Ureter (tissue), 1 donor: ENCODE measurements around the gene NR1H3. TPM values are rescaled to one million over a fixed set of nuclear protein-coding genes. Genes with fewer than 3 reads are reported as not detected.
"Not testable (repeated sequence)": the region's sequence is repeated elsewhere in the genome, so short reads cannot be mapped to it uniquely, and the experiment has no call there.

Experiments
- DNase-seq: peaks from one replicate; pipeline ENCODE4 v3.0.0-alpha.2; 2020; ENCODE audit warnings: low spot score
- total RNA-seq: library from RNA; stranded (reverse); gene quantifications from one replicate; pipeline ENCODE4 v1.2.4, GENCODE V29; 2023
- donor health status: DM: yes; HTN: yes; CAD: no.

Gene NR1H3
- 71.3 TPM for total RNA-seq

DNA sequence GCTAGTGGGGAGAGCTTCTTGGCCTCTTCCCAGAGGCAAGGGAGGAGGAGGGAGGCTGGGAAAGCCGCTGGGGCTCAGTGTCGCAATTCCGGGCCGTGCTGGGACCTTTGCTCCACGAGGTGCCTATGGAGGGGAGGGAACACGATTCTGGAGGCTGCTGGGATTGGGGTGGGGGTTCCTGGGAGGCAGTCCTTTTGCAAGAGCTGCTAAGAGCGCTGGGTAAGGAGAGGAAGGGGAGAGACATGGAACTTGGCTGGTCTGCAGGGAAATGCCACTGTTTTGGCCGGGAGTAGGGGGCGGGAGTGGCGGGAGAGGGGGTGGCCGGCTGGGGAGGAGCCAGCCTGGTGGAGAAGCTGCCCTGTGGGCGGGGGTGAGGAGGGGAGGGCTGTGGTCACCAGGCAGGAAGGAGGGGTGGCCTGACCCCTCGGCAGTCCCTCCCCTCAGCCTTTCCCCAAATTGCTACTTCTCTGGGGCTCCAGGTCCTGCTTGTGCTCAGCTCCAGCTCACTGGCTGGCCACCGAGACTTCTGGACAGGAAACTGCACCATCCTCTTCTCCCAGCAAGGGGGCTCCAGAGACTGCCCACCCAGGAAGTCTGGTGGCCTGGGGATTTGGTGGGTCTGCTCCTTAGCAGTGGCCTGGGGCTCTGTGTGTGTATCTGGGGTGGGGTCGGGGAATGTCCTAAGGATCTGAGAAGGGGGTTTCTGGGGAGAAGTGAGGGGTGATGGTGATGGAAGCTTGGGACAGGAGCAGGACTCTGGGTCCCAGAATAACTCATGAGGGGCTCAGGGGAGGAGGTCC lies at the start of gene NR1H3:
NR1H3 (plus strand) TSS at position 480 of the 800 bp plus-strand sequence. CDS start 1,221 bp downstream, outside the sequence.
- DNase-seq: peak; percentile 85

DNA sequence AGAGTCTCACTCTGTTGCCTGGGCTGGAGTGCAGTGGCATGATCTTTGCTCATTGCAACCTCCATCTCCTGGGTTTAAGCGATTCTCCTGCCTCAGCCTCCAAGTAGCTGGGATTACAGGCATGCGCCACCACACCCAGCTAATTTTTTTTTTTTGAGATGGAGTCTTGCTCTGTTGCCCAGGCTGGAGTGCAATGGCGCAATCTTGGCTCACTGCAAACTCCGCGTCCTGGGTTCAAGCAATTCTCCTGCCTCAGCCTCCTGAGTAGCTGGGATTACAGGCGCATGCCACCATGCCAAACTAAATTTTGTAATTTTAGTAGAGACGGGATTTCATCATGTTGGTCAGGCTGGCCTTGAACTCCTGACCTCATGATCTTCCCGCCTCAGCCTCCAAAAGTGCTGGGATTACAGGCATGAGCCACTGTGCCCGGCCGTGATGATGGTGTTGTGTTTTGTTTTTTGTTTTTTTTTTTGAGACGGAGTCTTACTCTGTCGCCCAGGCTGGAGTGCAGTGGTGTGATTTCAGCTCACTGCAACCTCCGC lies 49.7 kb upstream of the NR1H3 start:
- not testable (repeated sequence) for DNase-seq

DNA sequence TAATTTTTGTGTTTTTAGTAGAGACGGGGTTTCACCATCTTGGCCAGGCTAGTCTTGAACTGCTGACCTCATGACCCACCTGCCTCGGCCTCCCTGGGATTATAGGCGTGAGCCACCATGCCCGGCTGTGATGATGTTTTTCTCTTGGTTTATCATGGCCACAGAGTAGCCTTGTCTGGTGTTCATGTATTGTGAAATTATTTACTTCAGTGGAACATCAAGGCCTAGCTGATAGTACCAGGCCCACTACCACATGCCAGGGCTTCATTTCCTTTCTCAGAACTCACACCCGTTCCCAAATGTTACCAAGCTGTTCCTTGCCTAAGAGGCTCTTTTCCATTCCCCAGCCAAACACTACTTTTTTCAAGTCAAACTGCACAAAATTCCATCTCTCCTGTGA lies 49.2 kb upstream of the NR1H3 start:
- DNase-seq: no peak

DNA sequence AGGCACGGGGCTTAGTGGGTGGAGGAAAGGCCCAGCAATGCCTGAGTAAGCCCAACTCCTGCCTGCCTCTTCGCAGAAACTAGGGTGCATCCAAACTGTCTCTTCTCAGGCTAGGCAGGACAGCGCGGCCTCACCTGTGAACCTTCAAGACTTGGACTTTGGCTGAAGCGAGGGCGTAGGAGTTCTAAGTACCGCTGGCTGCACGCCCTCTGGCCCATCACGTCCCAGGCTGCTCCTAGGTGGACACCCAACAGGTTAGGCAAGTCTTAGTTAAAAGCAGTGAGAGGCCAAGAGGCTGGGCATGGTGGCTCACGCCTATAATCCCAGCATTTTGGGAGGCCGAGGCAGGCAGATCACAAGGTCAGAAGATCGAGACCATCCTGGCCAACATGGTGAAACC lies 44.9 kb upstream of the NR1H3 start:
- no peak for DNase-seq

DNA sequence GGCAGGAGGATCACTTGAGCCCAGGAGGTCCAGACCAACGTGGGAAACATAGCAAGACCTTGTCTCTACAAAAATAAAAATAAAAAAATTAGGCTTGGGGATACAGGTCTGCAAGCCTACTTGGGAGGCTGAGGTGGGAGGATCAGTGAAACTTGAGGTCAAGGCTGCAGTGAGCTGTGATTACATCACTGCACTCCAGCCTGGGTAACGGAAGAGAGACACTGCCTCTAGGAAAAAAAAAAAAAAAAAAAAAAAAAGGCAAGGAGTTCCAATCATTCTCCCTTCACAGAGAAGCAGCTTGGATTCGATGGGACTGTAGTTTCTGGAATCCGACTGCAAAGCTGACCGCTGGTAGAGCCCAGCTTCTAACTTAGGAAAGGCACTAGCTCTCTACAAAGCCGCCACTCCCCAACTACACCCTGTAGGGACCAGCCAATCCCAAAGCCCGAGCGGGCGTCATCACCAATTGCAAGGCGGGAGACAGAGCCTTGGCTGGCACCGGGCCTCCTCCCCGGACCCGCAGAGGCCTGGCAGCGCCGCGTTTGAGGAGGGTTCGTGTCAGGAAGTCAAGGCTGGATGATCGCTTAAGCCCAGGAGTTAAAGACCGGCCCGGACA lies 43.7 kb upstream of the NR1H3 start:
- peak; percentile 95 for DNase-seq

DNA sequence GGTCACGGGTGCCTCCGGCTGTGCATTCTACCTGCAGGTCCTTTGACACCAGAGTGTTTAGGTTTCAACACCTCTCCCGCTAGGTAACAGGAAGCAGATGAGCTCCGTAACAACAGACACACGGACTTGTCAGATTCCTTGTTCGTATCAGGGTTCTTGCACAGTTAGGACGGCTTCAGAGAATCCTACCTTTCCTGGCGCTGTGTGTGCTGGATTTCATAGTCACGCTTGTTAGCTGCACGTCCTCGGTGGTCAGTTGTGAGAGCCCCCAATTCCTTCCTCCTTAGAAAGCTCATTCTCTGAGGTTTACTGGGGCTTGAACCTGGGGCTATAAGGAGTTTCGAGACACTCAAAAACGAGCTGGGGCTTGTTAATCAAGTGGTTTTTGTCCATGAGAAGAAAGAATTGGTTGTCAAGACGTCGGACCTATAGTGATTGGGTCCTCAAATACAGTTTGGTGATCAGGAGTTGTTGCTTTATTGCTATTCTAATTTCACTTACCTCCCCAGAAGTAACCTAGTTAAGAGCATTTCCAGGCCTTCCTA lies 42.4 kb upstream of the NR1H3 start:
- no peak for DNase-seq

DNA sequence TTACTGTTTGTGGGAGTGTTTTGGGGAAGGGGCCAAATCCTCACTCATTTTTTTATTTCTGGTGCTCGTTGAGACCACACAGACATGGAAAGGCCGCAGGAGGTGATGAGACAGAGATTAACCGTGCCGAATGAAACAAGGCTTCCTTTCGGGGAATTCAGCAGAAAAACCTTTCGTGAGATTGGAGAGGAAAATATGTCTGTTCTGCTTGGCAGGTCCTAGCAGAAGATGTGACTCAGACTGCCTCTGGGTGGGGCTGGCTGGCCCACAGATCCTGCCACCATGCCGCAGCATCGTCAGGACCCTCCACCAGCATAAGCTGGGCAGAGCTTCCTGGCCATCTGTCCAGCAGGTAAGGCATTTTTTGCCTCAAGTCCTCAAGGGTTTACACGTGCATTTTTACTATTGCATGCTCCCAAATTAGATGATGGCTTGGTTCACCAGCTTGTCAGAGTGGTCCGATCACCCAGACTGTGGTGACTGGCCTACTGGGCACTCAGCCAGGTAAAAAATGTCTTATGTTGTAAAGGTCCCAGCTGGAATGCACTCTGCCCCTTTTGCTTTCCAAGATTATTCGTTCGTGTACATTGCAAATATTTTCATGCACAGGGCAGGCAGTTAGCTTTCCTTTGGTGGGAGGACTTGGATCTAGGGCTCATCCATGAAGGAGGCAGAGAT lies 41.5 kb upstream of the NR1H3 start:
- DNase-seq: peak; percentile 75

DNA sequence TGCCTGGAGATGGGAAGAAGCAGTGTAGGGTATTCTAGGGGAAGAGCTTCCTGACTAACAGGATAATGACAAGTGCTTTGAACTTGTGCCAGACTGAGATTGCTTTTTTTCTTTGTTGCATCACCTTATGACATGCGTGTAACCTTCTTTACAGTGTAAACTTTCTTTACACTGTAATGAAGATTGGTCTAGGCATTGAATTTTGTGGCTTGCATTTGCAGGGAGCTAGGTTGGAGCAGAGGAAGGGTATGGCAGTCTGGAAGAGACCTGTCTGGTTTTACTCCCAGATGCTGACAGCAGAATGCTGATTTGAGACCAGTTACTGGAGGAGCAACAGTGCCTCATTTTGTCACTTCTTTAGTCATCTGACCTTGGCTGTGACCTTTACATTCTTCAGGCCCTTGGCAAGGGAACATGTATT lies 37.4 kb upstream of the NR1H3 start:
- DNase-seq: no peak

DNA sequence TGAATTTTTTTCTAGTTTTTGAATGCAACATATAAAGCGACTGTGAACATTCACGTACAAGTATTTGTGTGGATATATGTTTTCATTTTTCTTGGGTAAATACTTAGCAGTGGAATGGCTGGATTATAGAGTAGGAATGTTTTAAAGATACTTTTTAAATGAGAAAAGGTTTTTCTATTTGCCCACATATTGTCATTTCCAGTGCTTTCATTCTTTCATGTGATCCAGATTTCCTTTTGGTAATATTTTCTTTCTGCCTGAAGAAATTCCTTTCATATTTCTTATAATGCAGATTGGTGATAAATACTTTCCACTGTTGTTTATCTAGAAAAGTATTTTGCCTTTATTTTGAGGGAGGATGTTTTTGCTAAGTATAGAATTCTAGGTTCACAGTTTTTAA lies 35.1 kb upstream of the NR1H3 start:
- no peak for DNase-seq

DNA sequence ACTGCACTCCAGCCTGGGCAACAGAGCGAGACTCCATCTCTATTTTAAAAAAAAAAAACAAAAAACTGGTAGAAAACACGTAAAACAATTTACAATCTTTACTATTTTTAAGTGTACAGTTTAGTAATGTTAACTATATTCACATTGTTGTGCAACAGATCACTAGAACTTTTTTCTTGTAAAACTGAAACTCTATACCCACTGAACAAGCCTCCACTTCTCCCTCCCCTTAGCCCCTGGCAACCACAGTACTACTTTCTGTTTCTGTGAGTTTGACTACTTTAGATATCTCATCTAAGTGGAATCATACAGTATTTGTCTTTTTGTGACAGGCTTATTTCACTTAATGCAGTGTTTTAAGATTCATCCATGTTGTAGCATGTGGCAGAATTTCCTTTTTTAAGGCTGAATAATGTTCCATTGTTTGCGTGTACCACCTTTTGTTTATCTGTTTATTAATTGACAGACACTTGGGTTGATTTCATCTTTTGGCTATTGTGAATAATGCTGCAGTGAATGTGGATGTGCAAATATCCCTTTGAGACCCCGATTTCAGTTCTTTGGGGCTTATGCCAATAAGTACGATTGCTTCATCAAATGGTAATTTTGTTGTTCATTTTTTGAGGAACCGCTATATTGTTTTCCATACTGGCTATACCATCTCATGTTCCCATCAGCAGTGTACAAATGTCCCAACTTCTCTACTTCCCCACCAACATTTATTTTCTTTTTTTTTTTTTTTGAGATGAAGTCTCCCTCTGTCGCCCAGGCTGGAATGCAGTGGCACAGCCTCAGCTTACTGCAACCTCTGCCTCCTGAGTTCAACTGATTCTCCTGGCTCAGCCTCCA lies 32.0 kb upstream of the NR1H3 start:
- DNase-seq: no peak

DNA sequence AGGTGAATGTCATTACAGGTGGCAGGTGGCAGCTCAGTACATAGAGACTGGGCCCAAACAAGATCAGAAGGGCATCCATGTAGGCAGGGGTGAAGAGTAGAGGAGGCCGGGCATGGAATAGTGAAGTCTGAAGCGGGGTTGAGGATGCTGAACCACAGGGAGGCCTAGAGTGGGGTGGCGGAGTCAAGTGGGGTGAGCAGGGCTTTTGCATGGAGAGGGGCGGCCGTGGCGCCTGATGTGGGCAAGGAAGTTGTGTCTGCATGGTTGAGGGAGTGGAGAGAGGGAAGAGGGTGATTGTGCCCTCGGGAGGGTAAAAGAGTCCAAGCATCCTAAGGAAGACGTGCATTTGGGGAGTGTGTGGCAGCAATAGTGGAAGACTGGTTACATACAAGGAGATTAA lies 28.6 kb upstream of the NR1H3 start:
- no peak for DNase-seq

DNA sequence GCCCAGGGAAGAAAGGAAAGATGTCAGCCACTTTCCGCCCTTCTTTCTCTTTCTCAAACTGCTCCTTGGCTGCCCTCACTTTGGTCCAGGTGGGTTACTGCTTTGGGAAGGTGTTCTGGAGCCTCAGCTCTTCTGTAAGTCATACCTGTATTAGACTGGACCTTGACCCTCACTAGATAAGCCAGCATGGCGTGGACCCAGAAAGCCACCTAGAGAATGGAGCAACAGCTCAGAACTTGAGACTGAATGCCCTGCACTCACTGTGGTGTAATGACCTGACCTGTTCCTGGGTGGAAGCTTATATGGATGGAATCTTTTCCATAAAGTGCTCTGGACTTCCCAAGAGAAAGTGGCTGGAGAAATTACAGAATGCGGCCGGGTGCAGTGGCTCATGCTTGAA lies 24.7 kb upstream of the NR1H3 start:
- no peak for DNase-seq

DNA sequence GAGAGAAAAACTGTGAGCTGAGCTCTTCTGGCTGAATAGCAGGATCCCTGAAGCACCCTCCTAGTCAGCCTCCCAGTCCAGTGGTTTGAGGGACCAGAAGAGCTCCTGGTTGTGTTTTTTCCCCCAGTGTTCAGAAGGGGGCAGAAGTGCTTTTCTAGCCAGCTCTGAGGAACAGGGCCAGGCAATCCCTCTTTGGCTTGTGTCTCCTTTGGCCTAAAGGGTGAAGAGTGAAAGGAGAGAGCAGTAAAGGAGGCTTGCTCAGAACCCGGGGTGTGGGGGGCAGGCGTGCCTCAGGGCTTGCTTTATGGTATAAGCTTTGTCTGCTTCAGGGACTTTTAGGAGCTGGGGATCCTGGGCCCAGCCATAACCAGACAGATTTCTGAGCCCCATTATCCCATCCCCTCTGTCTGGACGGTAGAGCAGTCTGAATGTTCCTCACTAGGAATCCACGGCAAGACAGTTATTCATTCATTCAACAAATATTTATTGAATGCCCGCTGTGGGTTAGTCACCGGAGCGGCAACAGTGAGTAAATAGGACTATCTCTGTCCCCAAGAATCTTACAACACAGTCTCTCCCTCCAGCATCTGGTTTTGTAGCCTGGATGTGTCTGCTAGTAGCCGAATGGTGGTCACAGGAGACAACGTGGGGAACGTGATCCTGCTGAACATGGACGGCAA lies 23.7 kb upstream of the NR1H3 start:
- no peak for DNase-seq

DNA sequence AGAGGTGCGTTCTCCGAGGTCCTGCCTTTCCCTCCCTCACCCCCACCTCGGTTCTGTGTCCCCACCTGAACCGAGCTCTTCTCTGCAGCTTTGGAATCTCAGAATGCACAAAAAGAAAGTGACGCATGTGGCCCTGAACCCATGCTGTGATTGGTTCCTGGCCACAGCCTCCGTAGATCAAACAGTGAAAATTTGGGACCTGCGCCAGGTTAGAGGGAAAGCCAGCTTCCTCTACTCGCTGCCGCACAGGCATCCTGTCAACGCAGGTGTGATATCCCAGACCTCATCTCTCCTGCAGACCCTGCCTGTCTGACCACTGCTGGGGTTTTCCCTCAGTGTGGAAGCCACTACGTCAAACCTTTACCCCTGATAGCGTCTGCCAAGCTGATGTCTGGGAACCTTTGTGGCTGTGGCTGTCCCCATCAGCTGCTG lies 23.1 kb upstream of the NR1H3 start:
- DNase-seq: no peak

DNA sequence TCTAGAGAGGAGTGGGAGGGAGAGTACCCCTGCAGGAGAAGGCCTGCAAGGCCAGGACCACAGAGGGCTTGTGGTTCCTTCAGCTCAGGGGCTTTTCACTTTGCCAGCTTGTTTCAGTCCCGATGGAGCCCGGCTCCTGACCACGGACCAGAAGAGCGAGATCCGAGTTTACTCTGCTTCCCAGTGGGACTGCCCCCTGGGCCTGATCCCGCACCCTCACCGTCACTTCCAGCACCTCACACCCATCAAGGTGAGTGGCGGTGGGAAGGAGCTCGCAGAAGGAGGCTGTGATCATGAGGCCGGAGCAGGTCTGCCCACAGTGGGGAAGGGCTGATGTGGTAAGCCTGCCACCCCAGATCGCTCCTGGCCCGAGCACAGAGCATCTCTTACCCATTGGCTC lies 22.6 kb upstream of the NR1H3 start:
- DNase-seq: no peak

DNA sequence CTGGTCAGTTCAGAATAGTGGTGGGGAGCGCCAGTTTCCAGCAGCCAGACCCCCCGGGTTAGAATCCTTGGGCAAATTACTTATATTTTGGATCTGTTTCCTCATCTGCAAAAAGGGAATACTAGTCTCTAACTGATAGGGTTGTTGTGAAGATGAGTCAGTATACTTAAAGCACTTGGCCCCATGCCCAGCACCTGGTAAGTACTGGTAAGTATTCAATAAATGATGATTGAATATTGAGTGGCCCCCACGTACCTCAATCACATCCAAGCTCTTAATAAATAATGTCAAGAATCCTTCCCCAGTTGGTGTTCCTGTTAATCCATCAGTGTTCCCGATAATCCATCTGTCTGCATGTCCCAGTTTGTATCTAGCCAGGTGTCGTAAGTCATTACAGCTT lies 21.3 kb upstream of the NR1H3 start:
- no peak for DNase-seq

DNA sequence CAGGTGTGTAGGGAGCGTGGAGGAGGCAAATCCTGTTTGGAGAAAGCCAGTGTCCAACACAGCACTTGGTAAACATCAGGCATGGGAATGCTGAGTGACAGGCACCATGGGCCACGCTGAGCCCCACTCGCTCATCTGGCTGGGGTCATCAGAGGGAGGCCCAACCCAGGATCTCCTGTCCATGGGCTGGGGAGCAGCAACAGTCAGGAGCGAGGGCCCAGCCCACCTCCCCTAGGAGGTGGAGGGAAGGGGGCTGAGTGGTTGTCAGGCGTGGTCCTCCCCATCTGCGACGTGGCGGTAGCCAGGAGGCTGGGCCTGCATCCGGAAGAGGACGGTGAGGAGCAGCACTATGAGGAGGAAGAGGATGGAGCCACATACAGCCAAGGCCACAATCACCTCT lies 17.9 kb upstream of the NR1H3 start:
- no peak for DNase-seq

DNA sequence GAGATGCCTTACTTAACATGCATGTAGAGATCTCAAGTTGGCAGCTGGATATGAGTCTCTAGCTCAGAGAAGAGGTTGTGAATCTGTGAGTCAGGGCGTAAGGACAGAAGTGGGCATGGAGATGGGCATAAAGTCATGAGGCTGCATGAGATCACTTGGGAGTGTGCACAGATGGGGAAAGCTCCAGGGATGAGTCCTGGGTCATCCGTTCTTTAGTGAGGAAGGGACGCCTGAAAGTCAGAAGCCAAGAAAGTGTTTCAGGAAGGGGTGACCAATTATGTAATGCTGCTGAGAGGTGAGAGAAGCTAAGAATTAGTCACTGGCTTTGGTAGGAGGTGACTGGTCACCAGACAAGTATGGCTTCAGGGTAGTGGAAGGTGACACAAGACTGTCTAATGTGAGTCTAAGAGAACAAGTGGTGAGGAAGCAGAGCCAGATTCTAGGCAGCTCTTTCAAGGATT lies 15.9 kb upstream of the NR1H3 start:
- DNase-seq: no peak

DNA sequence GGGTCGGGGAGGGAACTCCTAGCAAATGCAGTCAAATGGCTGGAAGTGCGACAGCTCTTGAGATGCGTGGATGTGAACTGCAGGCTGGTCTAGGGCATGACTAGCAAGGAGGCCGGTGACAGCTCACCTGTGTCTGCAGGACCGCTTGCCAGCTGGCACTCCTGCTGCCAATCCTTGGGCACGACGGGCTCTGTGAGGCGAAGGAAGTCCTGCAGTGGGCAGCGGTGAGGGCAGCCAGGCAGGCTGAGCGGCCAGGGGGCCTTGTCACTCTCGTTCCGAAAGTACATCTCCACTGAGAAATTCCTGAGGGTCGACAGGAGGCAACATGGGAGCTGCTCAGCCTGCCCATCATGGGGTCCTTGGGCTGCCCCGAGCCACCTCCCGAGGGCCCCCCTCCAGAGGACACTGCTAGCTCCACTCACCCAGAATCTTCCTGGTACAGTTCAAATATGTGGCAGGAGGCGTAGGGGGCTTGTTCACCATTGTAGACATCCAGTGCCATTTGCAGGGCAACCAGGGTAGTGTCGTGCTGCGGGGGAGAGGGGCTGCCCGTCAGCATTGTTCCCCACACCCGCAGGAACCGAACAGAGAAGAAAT lies 15.1 kb upstream of the NR1H3 start:
- DNase-seq: no peak

DNA sequence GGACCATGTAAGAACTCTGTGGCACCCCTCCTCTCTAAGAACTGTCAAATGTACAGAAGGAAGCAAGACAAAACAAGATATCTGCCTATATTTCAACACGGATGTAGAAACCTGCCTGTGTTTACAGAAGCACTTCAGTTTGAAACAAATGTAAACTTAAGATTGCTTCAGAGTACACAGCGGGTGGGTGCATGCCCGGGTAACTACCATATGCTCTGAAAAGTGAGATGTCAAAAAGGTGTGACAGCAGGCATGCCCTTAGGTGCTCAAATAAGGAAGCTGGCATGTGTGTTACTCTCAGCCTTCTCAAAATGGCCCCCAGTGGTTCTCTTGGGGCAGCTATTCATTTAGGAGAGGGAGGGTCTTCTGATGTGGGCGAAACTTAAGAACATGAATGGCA lies 14.3 kb upstream of the NR1H3 start:
- DNase-seq: no peak
